ENCODE data around the gene NHEJ1. TPM values are rescaled to one million over a fixed set of nuclear protein-coding genes. Genes with fewer than 3 reads are reported as not detected.

Gene NHEJ1
- total RNA-seq, 1 donor from 2014 or later: 17.7 TPM

DNA sequence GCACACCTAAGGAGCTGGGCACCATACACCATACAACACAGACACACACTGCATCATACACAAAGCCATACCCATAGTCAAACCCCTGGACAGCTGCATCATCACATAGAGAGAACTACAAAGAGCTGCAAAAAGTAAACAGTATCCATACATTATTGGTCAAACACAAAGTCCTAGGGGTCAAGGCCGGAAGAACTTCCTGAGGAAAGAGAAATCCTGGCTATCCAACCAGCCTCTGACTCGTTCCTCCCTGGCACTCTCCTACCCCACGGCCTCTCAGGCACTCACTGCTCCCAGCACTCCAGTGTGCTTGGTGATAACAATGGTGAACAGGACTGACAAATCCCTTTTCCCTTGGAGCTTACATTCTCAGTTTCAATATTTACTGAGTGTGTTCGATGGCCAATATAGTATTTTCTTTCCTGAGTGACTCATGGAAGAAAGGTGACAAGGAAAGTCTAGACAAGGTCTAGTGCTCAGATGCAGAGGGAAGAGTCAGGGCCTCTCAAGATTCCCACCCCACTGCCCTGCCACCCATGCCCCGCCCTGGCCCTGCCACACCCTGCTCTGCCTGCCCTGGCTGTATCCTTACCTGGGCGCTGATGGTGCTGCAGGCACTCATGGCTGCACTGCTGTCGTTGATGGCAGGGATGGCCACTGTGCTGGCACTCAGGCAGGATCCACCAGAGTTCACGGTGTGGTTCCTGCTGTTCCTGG is 122.7 kb downstream of the NHEJ1 start:
- intact Hi-C loops (cut with DNase I): no loop called here
- no peak overlapping the region for H3K27ac ChIP-seq

DNA sequence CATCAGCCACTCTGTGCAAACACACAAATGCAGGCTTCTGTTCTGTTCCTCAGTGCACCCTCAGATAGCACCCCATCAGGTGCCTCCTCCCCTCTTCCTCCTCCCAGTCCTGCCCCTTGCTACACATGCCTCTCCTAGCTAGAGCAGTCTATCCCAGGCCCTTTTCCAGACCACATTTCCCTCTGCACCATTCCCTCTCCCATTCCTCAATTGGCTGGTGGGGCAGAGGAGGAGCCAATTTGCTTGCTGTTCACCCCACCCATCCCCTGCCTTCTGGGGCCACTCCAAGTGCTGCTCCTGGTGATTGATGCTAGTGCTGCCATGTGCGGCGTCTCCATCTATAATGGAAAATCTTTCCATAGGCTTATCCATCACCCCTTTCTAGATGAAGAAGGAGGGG is 124.7 kb downstream of the NHEJ1 start:
- DNase-seq (ENCODE audit: extremely low spot score in 2 of 2): no peak
- TF ChIP-seq, protein P1, sequence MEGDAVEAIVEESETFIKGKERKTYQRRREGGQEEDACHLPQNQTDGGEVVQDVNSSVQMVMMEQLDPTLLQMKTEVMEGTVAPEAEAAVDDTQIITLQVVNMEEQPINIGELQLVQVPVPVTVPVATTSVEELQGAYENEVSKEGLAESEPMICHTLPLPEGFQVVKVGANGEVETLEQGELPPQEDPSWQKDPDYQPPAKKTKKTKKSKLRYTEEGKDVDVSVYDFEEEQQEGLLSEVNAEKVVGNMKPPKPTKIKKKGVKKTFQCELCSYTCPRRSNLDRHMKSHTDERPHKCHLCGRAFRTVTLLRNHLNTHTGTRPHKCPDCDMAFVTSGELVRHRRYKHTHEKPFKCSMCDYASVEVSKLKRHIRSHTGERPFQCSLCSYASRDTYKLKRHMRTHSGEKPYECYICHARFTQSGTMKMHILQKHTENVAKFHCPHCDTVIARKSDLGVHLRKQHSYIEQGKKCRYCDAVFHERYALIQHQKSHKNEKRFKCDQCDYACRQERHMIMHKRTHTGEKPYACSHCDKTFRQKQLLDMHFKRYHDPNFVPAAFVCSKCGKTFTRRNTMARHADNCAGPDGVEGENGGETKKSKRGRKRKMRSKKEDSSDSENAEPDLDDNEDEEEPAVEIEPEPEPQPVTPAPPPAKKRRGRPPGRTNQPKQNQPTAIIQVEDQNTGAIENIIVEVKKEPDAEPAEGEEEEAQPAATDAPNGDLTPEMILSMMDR (IDR thresholded peaks at IDR 0.05): no peak
- TF ChIP-seq POLR2A (IDR thresholded peaks at IDR 0.05): no peak

More for the DNA sequence above, 122.7 kb downstream of the NHEJ1 start:
- Histone ChIP-seq H3K9me3 (no peaks in the 10 kb centered on the region), H3K36me3 (no peaks in the 10 kb centered on the region), H3K27me3 (no peaks in the 10 kb centered on the region), H3K4me3 (no peak overlapping the region), H3K4me1 (no peaks in the 10 kb centered on the region)
- TF ChIP-seq POLR2AphosphoS5 (IDR thresholded peaks at IDR 0.05; ENCODE audit: insufficient read depth in 1 of 2, low read depth in 1 of 2) (no peak), POLR2A (IDR thresholded peaks at IDR 0.05) (no peak)
- TF ChIP-seq, protein P1 (IDR thresholded peaks at IDR 0.05): no peak
- no peak for DNase-seq (ENCODE audit: extremely low spot score in 2 of 2)

DNA sequence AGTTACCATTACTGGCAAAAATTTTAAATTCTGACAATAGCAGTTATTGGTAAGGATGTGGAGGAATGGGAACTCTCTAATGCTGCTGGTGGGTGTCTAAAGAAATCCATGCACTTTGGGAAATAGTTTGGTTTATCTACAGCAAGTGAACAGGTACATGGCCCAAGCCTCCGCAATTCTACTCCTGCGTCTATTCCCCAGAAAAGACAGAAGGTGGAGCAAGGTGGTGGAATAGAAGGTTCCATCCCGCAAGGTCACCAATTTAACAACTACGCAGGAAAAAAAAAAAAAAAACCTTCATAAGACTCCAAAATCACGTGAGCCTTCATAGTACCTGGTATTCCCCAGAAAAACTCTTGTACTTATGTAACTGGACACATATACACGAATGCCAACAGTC is 125.8 kb downstream of the NHEJ1 start:
- Histone ChIP-seq H3K9me3 (no peaks in the 10 kb centered on the region), H3K27me3 (peaks cover 8% of the 10 kb centered on the region), H3K4me3 (no peak overlapping the region), H3K4me1 (no peaks in the 10 kb centered on the region), H3K36me3 (no peaks in the 10 kb centered on the region), H3K27ac (no peak overlapping the region)
- TF ChIP-seq, protein P1 (IDR thresholded peaks at IDR 0.05): no peak
- no peak for TF ChIP-seq POLR2AphosphoS5 (IDR thresholded peaks at IDR 0.05; ENCODE audit: insufficient read depth in 1 of 2, low read depth in 1 of 2)
- TF ChIP-seq POLR2A (IDR thresholded peaks at IDR 0.05): no peak
- intact Hi-C loops (cut with DNase I): no loop called here
- DNase-seq (ENCODE audit: extremely low spot score in 2 of 2): no peak

More for the DNA sequence above, 124.7 kb downstream of the NHEJ1 start:
- Histone ChIP-seq H3K27me3 (no peaks in the 10 kb centered on the region), H3K36me3 (no peaks in the 10 kb centered on the region), H3K4me3 (no peak overlapping the region), H3K9me3 (no peaks in the 10 kb centered on the region), H3K27ac (no peak overlapping the region), H3K4me1 (no peaks in the 10 kb centered on the region)
- intact Hi-C loops (cut with DNase I): no loop called here

DNA sequence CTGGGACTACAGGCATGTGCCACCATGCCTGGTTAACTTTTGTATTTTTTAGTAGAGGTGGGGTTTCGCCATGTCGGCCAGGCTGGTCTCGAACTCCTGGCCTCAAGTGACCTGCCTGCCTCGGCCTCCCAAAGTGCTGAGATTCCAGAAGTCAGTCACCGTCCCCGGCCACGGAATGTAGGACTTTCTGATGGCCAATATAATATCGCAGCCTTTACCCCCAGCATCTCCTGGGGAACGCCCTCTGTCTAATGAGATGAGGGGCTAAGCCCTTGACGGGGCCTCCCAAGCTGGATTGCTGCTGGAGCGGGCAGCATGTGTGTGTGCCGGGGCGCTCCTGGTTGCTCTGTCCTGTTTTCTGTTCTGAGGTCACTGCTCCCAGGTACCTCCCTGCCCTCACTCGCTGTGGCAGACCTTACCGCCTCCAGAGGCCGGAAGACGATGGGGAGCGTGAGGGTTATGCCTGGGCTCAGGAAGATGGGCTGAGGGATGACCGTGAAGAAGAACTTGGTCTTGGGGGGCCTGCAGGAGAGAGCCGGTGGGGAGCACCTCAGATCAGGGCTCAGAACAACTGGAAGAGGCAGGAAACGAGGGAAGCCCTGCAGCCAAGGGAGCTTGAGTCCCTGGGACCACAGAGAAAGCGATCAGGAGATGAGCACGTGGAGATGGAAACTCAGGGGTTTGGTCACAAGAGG is 128.4 kb downstream of the NHEJ1 start:
- Histone ChIP-seq H3K9me3 (no peaks in the 10 kb centered on the region), H3K27me3 (peaks cover 8% of the 10 kb centered on the region), H3K4me1 (no peaks in the 10 kb centered on the region), H3K36me3 (no peaks in the 10 kb centered on the region), H3K27ac (no peak overlapping the region), H3K4me3 (no peak overlapping the region)
- TF ChIP-seq, protein P1 (IDR thresholded peaks at IDR 0.05): no peak
- TF ChIP-seq POLR2A (IDR thresholded peaks at IDR 0.05): no peak
- no peak for TF ChIP-seq POLR2AphosphoS5 (IDR thresholded peaks at IDR 0.05; ENCODE audit: insufficient read depth in 1 of 2, low read depth in 1 of 2)
- intact Hi-C loops (cut with DNase I): no loop called here
- DNase-seq (ENCODE audit: extremely low spot score in 2 of 2): no peak

All from vagina (tissue), 2 donors.